ENCODE measurements around the gene SYCP2L.

GRCh38 chr6:10874207-10874606 lies 12.6 kb upstream of the SYCP2L start:
- no peak for TF ChIP-seq CTCF (conservative IDR thresholded peaks at IDR 0.05 in 1 of 2, IDR thresholded peaks at IDR 0.05 in 1 of 2; ENCODE audit: low read depth in 1 of 2, low read length in 2 of 2)
- TF ChIP-seq EZH2 (IDR thresholded peaks at IDR 0.05; ENCODE audit: low read length, missing control alignments), result no peak

Data from fibroblast of lung (primary cell).